ENCODE measurements around the gene KRT2.

- TF ChIP-seq, protein P1, sequence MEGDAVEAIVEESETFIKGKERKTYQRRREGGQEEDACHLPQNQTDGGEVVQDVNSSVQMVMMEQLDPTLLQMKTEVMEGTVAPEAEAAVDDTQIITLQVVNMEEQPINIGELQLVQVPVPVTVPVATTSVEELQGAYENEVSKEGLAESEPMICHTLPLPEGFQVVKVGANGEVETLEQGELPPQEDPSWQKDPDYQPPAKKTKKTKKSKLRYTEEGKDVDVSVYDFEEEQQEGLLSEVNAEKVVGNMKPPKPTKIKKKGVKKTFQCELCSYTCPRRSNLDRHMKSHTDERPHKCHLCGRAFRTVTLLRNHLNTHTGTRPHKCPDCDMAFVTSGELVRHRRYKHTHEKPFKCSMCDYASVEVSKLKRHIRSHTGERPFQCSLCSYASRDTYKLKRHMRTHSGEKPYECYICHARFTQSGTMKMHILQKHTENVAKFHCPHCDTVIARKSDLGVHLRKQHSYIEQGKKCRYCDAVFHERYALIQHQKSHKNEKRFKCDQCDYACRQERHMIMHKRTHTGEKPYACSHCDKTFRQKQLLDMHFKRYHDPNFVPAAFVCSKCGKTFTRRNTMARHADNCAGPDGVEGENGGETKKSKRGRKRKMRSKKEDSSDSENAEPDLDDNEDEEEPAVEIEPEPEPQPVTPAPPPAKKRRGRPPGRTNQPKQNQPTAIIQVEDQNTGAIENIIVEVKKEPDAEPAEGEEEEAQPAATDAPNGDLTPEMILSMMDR (IDR thresholded peaks at IDR 0.05) = no peak
- no peak for TF ChIP-seq POLR2A (IDR thresholded peaks at IDR 0.05)
Measured at GRCh38 chr12:52600071-52600470, 51.9 kb downstream of the KRT2 start.

Data from adrenal gland (tissue), 5 donors.